GM21786 (cell line): ENCODE measurements around the gene FZR1.

Experiments
- ATAC-seq: cut with Tn5 transposase; IDR thresholded peaks from one replicate; pipeline ENCODE4 v1.9.1; 2021; ENCODE audit not compliant: unreplicated experiment

FZR1 gene

GRCh38 chr19:3505598-3506383, at the start of gene FZR1:
Gene FZR1, plus strand, starts transcription at chr19:3506311. Its CDS starts 16,679 bp downstream, at chr19:3522990.
- ATAC-seq: peak; percentile 89

- ATAC-seq: no peak
Observed at GRCh38 chr19:3456925-3457527, 49.1 kb upstream of the FZR1 start.

- ATAC-seq: no peak
Observed at GRCh38 chr19:3457528-3458228, 48.4 kb upstream of the FZR1 start.

GRCh38 chr19:3458229-3459088, 47.7 kb upstream of the FZR1 start:
- ATAC-seq: no peak

GRCh38 chr19:3459089-3459881, 46.8 kb upstream of the FZR1 start:
- ATAC-seq: no peak

- no peak for ATAC-seq
Observed at GRCh38 chr19:3459965-3460582, 46.0 kb upstream of the FZR1 start.

GRCh38 chr19:3462991-3463713, 43.0 kb upstream of the FZR1 start:
- no peak for ATAC-seq

- ATAC-seq: no peak
Observed at GRCh38 chr19:3463714-3464586, 42.2 kb upstream of the FZR1 start.

GRCh38 chr19:3464587-3465235, 41.4 kb upstream of the FZR1 start:
- no peak for ATAC-seq

- ATAC-seq: no peak
Observed at GRCh38 chr19:3465552-3465951, 40.6 kb upstream of the FZR1 start.

- ATAC-seq: no peak
Observed at GRCh38 chr19:3466635-3467034, 39.5 kb upstream of the FZR1 start.

GRCh38 chr19:3467437-3468198, 38.5 kb upstream of the FZR1 start:
- ATAC-seq: no peak

GRCh38 chr19:3468211-3468610, 37.9 kb upstream of the FZR1 start:
- no peak for ATAC-seq

- no peak for ATAC-seq
Observed at GRCh38 chr19:3469638-3470499, 36.2 kb upstream of the FZR1 start.

- no peak for ATAC-seq
Observed at GRCh38 chr19:3470500-3471128, 35.5 kb upstream of the FZR1 start.
